WTC11 (cell line): ENCODE results near the gene DGKQ. TPM values are rescaled to one million over a fixed set of nuclear protein-coding genes. Genes with fewer than 3 reads are reported as not detected.

Experiments used
- ATAC-seq: fragments of 200-7000 bp; cut with Tn5 transposase; 2 replicates; pipeline ENCODE4 v1.10.0; 2021; ENCODE audit warnings: mild to moderate bottlenecking, moderate library complexity
- CTCF ChIA-PET: fragments of 300-600 bp; sonication (Branson Sonifier 250); formaldehyde crosslinking; loops from one replicate; lab custom pipeline; 2021; ENCODE audit warnings: antibody characterized with exemption; lab: Charles Lee
- POLR2A ChIA-PET: fragments of 350-600 bp; sonication (Branson Sonifier 250); formaldehyde crosslinking; loops from one replicate; lab custom pipeline; 2021; ENCODE audit warnings: antibody characterized with exemption; lab: Charles Lee
- DNase-seq: peaks from one replicate; pipeline ENCODE4 v3.0.0; 2021; ENCODE audit warnings: low spot score
- H3K27ac Mint-ChIP-seq: 2 replicates; pipeline ENCODE4 v1.8.0; 2021; ENCODE audit warnings: mixed read lengths
- H3K27me3 Mint-ChIP-seq: 2 replicates; pipeline ENCODE4 v1.8.0; 2021; ENCODE audit warnings: low read depth, mild to moderate bottlenecking, moderate library complexity, mixed read lengths
- H3K36me3 Mint-ChIP-seq: 2 replicates; pipeline ENCODE4 v1.8.0; 2021; ENCODE audit warnings: mixed read lengths
- H3K4me1 Mint-ChIP-seq: 2 replicates; pipeline ENCODE4 v1.8.0; 2022; ENCODE audit warnings: mixed read lengths
- H3K4me3 Mint-ChIP-seq: 2 replicates; pipeline ENCODE4 v1.8.0; 2021; ENCODE audit warnings: mild to moderate bottlenecking, moderate library complexity, mixed read lengths
- H3K9me3 Mint-ChIP-seq: 2 replicates; pipeline ENCODE4 v1.8.0; 2021; ENCODE audit warnings: mixed read lengths
- FOXP4 ChIP-seq: sonication (generic); formaldehyde crosslinking; IDR thresholded peaks from 2 replicates; pipeline ENCODE4 v1.8.0; 2022; ENCODE audit warnings: mild to moderate bottlenecking, missing genetic modification reagents
- GTF2I ChIP-seq: fragments of 250-450 bp; sonication (Bioruptor Pico); conservative IDR thresholded peaks from 2 replicates; pipeline ENCODE4 v1.4.0; 2021; ENCODE audit warnings: mild to moderate bottlenecking
- MYBL2 ChIP-seq: sonication (generic); formaldehyde crosslinking; IDR thresholded peaks from 2 replicates; pipeline ENCODE4 v1.8.1; 2023; ENCODE audit warnings: mild to moderate bottlenecking, moderate library complexity, missing genetic modification reagents
- NR2C2 ChIP-seq: sonication (generic); formaldehyde crosslinking; IDR thresholded peaks from 2 replicates; pipeline ENCODE4 v1.8.0; 2022; ENCODE audit warnings: mild to moderate bottlenecking, missing genetic modification reagents
- TCF7 ChIP-seq: sonication (generic); formaldehyde crosslinking; IDR thresholded peaks from 2 replicates; pipeline ENCODE4 v1.8.0; 2022; ENCODE audit warnings: mild to moderate bottlenecking, low read depth, missing genetic modification reagents, moderate library complexity
- TEAD1 ChIP-seq: sonication (generic); formaldehyde crosslinking; IDR thresholded peaks from 2 replicates; pipeline ENCODE4 v1.8.0; 2022; ENCODE audit warnings: mild to moderate bottlenecking, missing genetic modification reagents
- ZNF121 ChIP-seq: sonication (generic); formaldehyde crosslinking; IDR thresholded peaks from 2 replicates; pipeline ENCODE4 v1.8.0; 2023; ENCODE audit warnings: missing genetic modification reagents
- ZNF138 ChIP-seq: sonication (generic); formaldehyde crosslinking; conservative IDR thresholded peaks from 2 replicates; pipeline ENCODE4 v1.8.1; 2022; ENCODE audit warnings: mild to moderate bottlenecking, moderate library complexity, missing genetic modification reagents
- ZNF281 ChIP-seq: sonication (generic); formaldehyde crosslinking; IDR thresholded peaks from 2 replicates; pipeline ENCODE4 v1.8.0; 2023; ENCODE audit warnings: mild to moderate bottlenecking, missing genetic modification reagents
- ZNF317 ChIP-seq: sonication (generic); formaldehyde crosslinking; IDR thresholded peaks from 2 replicates; pipeline ENCODE4 v1.8.1; 2023; ENCODE audit warnings: low read depth, mild to moderate bottlenecking, moderate library complexity, missing genetic modification reagents, borderline replicate concordance
- ZNF396 ChIP-seq: fragments of 250-450 bp; sonication (Bioruptor Pico); IDR thresholded peaks from 2 replicates; pipeline ENCODE4 v1.8.0; 2021; ENCODE audit warnings: mild to moderate bottlenecking, moderate library complexity, borderline replicate concordance
- ZNF532 ChIP-seq: fragments of 250-450 bp; sonication (Bioruptor Pico); IDR thresholded peaks from 2 replicates; pipeline ENCODE4 v1.9.0; 2021; ENCODE audit warnings: mild to moderate bottlenecking, borderline replicate concordance
- total RNA-seq: library from RNA; stranded (reverse); gene quantifications from 3 replicates; pipeline ENCODE4 v1.2.3, GENCODE V29; 2021
- TF ChIP-seq, protein P1 (sequence below): sonication (generic); formaldehyde crosslinking; IDR thresholded peaks from 2 replicates; pipeline ENCODE4 v1.8.0; 2022; ENCODE audit warnings: mild to moderate bottlenecking, missing genetic modification reagents
- TF ChIP-seq, protein P2 (sequence below): fragments of 250-450 bp; sonication (Bioruptor Pico); IDR thresholded peaks from 2 replicates; pipeline ENCODE4 v1.8.0; 2021; ENCODE audit warnings: mild to moderate bottlenecking
- TF ChIP-seq, protein P3 (sequence below): fragments of 250-450 bp; sonication (Bioruptor Pico); IDR thresholded peaks from 2 replicates; pipeline ENCODE4 v1.9.0; 2021; ENCODE audit warnings: mild to moderate bottlenecking
- TF ChIP-seq, protein P4 (sequence below): sonication (generic); formaldehyde crosslinking; IDR thresholded peaks from 2 replicates; pipeline ENCODE4 v1.8.1; 2023; ENCODE audit warnings: mild to moderate bottlenecking, missing genetic modification reagents, moderate library complexity

Gene DGKQ
- total RNA-seq, 1 experiment from 2014 or later = 19.3 TPM

- no peaks in the 10 kb centered on the region for H3K9me3 Mint-ChIP-seq
- H3K27ac Mint-ChIP-seq = no peak overlapping the region
- peaks cover 6% of the 10 kb centered on the region for H3K27me3 Mint-ChIP-seq
- peaks cover under 1% of the 10 kb centered on the region; the same call in 1 of the 2 replicates for H3K4me1 Mint-ChIP-seq
- ChIA-PET CTCF (interaction anchor here (0.9 kb wide), 1 partner anchor 36 kb away, joined by 3 read pairs; the partner anchor contains the start of gene IDUA), POLR2A (no interaction called here)
- DNase-seq (no peak), ATAC-seq (no peak)
- TF ChIP-seq, protein P1, sequence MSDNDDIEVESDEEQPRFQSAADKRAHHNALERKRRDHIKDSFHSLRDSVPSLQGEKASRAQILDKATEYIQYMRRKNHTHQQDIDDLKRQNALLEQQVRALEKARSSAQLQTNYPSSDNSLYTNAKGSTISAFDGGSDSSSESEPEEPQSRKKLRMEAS = no peak
- H3K36me3 Mint-ChIP-seq = no peaks in the 10 kb centered on the region
- H3K4me3 Mint-ChIP-seq = no peak overlapping the region
These were observed 22.2 kb downstream of the DGKQ start for GRCh38 chr4:951186-951585.

GRCh38 chr4:950136-951020 is 23.0 kb downstream of the DGKQ start:
- TF ChIP-seq ZNF281 (no peak), NR2C2 (CRISPR knock-in tag) (no peak), GTF2I (CRISPR knock-in tag) (no peak), ZNF317 (no peak), ZNF532 (CRISPR knock-in tag) (no peak), TCF7 (CRISPR knock-in tag) (no peak), MYBL2 (CRISPR knock-in tag) (no peak), FOXP4 (CRISPR knock-in tag) (no peak), ZNF396 (CRISPR knock-in tag) (no peak), ZNF121 (no peak), TEAD1 (CRISPR knock-in tag) (no peak), ZNF138 (CRISPR knock-in tag) (no peak)
- TF ChIP-seq, protein P1 = no peak
- TF ChIP-seq, protein P2, sequence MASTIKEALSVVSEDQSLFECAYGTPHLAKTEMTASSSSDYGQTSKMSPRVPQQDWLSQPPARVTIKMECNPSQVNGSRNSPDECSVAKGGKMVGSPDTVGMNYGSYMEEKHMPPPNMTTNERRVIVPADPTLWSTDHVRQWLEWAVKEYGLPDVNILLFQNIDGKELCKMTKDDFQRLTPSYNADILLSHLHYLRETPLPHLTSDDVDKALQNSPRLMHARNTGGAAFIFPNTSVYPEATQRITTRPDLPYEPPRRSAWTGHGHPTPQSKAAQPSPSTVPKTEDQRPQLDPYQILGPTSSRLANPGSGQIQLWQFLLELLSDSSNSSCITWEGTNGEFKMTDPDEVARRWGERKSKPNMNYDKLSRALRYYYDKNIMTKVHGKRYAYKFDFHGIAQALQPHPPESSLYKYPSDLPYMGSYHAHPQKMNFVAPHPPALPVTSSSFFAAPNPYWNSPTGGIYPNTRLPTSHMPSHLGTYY = no peak
- TF ChIP-seq, protein P3, sequence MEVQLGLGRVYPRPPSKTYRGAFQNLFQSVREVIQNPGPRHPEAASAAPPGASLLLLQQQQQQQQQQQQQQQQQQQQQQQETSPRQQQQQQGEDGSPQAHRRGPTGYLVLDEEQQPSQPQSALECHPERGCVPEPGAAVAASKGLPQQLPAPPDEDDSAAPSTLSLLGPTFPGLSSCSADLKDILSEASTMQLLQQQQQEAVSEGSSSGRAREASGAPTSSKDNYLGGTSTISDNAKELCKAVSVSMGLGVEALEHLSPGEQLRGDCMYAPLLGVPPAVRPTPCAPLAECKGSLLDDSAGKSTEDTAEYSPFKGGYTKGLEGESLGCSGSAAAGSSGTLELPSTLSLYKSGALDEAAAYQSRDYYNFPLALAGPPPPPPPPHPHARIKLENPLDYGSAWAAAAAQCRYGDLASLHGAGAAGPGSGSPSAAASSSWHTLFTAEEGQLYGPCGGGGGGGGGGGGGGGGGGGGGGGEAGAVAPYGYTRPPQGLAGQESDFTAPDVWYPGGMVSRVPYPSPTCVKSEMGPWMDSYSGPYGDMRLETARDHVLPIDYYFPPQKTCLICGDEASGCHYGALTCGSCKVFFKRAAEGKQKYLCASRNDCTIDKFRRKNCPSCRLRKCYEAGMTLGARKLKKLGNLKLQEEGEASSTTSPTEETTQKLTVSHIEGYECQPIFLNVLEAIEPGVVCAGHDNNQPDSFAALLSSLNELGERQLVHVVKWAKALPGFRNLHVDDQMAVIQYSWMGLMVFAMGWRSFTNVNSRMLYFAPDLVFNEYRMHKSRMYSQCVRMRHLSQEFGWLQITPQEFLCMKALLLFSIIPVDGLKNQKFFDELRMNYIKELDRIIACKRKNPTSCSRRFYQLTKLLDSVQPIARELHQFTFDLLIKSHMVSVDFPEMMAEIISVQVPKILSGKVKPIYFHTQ (CRISPR knock-in tag) = no peak
- TF ChIP-seq, protein P4, sequence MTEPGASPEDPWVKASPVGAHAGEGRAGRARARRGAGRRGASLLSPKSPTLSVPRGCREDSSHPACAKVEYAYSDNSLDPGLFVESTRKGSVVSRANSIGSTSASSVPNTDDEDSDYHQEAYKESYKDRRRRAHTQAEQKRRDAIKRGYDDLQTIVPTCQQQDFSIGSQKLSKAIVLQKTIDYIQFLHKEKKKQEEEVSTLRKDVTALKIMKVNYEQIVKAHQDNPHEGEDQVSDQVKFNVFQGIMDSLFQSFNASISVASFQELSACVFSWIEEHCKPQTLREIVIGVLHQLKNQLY = no peak
- no peaks in the 10 kb centered on the region for H3K9me3 Mint-ChIP-seq
- CTCF ChIA-PET = interaction anchor here (0.9 kb wide), 1 partner anchor 37 kb away, joined by 3 read pairs; the partner anchor contains the start of gene IDUA
- POLR2A ChIA-PET = no interaction called here
- ATAC-seq = no peak
- peaks cover 13% of the 10 kb centered on the region for H3K27me3 Mint-ChIP-seq
- no peak overlapping the region for H3K27ac Mint-ChIP-seq
- DNase-seq = no peak
- no peak overlapping the region for H3K4me3 Mint-ChIP-seq
- no peaks in the 10 kb centered on the region for H3K36me3 Mint-ChIP-seq
- peaks cover 8% of the 10 kb centered on the region for H3K4me1 Mint-ChIP-seq
